CD4-positive, alpha-beta T cell (primary cell): Measurements from ENCODE around the gene WNT8B. TPM values are rescaled to one million over a fixed set of nuclear protein-coding genes. Genes with fewer than 3 reads are reported as not detected.

Source experiments
- ATAC-seq: fragments of 200-7000 bp; cut with Tn5 transposase; one replicate; pipeline ENCODE4 v1.10.0; 2022; ENCODE audit warnings: mild to moderate bottlenecking; ENCODE audit not compliant: poor library complexity
- CTCF ChIA-PET: fragments of 350-600 bp; sonication (Branson Sonifier 250); formaldehyde crosslinking; loops from one replicate; lab custom pipeline; 2021; ENCODE audit warnings: antibody characterized with exemption, inconsistent platforms; lab: Charles Lee
- POLR2A ChIA-PET: fragments of 350-600 bp; sonication (Branson Sonifier 250); formaldehyde crosslinking; loops from one replicate; lab custom pipeline; 2021; ENCODE audit warnings: antibody characterized with exemption, inconsistent platforms; lab: Charles Lee
- DNase-seq, 14 experiments: peaks; one replicate each; pipeline ENCODE4 v3.0.0-alpha.2; 2013 to 2020; ENCODE audit warnings: mixed read lengths in 2 of 14
- H3K27ac ChIP-seq, 2 donors: one replicate each; pipeline versions ENCODE4 v1.5.1 to v1.7.0; 2013; ENCODE audit warnings: low read length in 2 of 2, low read depth in 1 of 2, mild to moderate bottlenecking in 1 of 2
- H3K27me3 ChIP-seq, 2 experiments: 1 replicate in 1 of 2; 2 replicates in 1 of 2; pipeline versions ENCODE4 v1.6.1 to v1.7.0; 2013; ENCODE audit warnings: low read length in 2 of 2, control low read depth in 1 of 2, mild to moderate bottlenecking in 1 of 2, moderate library complexity in 1 of 2; ENCODE audit not compliant: insufficient read depth in 2 of 2, control insufficient read depth in 1 of 2
- H3K36me3 ChIP-seq: one replicate; pipeline ENCODE4 v1.6.1; 2013; ENCODE audit warnings: low read length, control low read depth; ENCODE audit not compliant: insufficient read depth
- H3K4me1 ChIP-seq: one replicate; pipeline ENCODE4 v1.6.1; 2013; ENCODE audit warnings: low read length, control low read depth; ENCODE audit not compliant: insufficient read depth
- H3K4me3 ChIP-seq: one replicate; pipeline ENCODE4 v1.5.1; 2013; ENCODE audit warnings: mild to moderate bottlenecking, low read length, moderate library complexity
- H3K9me3 ChIP-seq, 2 experiments: 1 replicate in 1 of 2; 2 replicates in 1 of 2; pipeline versions ENCODE4 v1.6.1 to v1.7.0; 2013; ENCODE audit warnings: low read length in 2 of 2, mild to moderate bottlenecking in 2 of 2, control low read depth in 1 of 2, moderate library complexity in 1 of 2; ENCODE audit not compliant: control insufficient read depth in 1 of 2, insufficient read depth in 1 of 2
- H3K27ac Mint-ChIP-seq: one replicate; pipeline ENCODE4 v1.8.0; 2020; ENCODE audit warnings: mixed read lengths
- H3K27me3 Mint-ChIP-seq: one replicate; pipeline ENCODE4 v1.8.0; 2021; ENCODE audit warnings: mixed read lengths
- H3K36me3 Mint-ChIP-seq: one replicate; pipeline ENCODE4 v1.8.0; 2021; ENCODE audit warnings: low read depth, mixed read lengths
- H3K4me1 Mint-ChIP-seq: one replicate; pipeline ENCODE4 v1.8.0; 2021; ENCODE audit warnings: low read depth, mixed read lengths
- H3K4me3 Mint-ChIP-seq: one replicate; pipeline ENCODE4 v1.8.0; 2020; ENCODE audit warnings: mild to moderate bottlenecking, mixed read lengths
- H3K9me3 Mint-ChIP-seq: one replicate; pipeline ENCODE4 v1.8.0; 2020; ENCODE audit warnings: mixed read lengths
- CTCF ChIP-seq: fragments of 200-600 bp; IDR thresholded peaks from one replicate; pipeline ENCODE4 v1.8.0; 2022; ENCODE audit warnings: antibody characterized with exemption, mild to moderate bottlenecking
- intact Hi-C, 2 experiments: fragments of 100-400 bp; cut with DNase I in 1 of 2; cut with micrococcal nuclease in 1 of 2; formaldehyde crosslinking; loops; one replicate each; pipeline versions ENCODE4 v1.15.1 to v1.9.0; 2023 to 2025; cut with DNase I, micrococcal nuclease
- total RNA-seq, 174 experiments: library from RNA in 2 of 174; stranded (reverse) in 2 of 174; gene quantifications; one replicate each; pipeline ENCODE4 v1.2.3 and lab custom pipeline; 2021 to 2026

The WNT8B gene
- total RNA-seq, 2 experiments from 2014 or later = not detected

DNA sequence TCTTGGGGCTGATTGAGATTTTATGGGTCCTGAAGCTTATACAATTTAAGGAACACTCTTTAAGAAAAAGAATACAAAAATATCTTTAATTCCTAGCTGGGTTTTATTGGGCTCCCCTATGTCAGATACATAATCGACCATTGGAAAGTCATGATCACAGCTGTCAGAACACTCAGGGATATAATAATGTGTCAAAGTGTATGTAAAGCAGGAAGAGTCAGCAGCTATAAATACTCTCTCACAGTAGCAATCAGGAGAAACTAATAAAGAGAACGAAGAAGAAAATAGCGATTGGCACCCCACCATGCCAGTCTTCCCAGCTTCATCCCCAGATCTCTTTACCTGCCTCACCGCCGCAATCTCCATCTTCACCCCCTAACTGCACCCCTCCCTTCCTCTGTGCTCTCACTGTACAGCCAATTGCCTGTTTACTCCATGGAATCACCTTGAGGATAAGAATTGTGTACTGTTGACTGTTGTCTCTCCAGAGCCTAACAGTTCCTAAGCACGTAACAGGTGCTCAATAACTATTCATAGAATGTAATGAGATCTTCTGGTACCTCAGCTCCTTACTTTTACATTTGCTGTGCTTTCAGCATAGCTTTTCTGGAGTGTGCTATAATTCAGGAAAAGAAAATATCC, 24.0 kb upstream of the WNT8B start:
- Histone ChIP-seq H3K4me1 (peaks cover 2% of the 10 kb centered on the region), H3K9me3 (no peaks in the 10 kb centered on the region), H3K27ac (no peak overlapping the region), H3K36me3 (no peaks in the 10 kb centered on the region), H3K27me3 (no peaks in the 10 kb centered on the region), H3K4me3 (no peak overlapping the region)
- DNase-seq (no peak), ATAC-seq (no peak)
- H3K27ac Mint-ChIP-seq = no peak overlapping the region
- no peaks in the 10 kb centered on the region for H3K4me1 Mint-ChIP-seq
- POLR2A ChIA-PET = interaction anchor here (0.9 kb wide), 1 partner anchor 80 kb away, joined by 4 read pairs; no protein-coding TSS in a partner anchor
- no peak overlapping the region for H3K4me3 Mint-ChIP-seq
- CTCF ChIA-PET = interaction anchor here (1.1 to 2.6 kb wide), 6 partner anchors 9 to 86 kb away, joined by 3 to 10 read pairs (median 4); no protein-coding TSS in a partner anchor
- intact Hi-C loops = loop anchor here in 1 of 2 experiments (5.0 kb wide), 1 partner anchor 39 kb away; no protein-coding TSS in a partner anchor
- TF ChIP-seq CTCF = no peak
- no peaks in the 10 kb centered on the region for H3K36me3 Mint-ChIP-seq
- H3K27me3 Mint-ChIP-seq = peaks cover 3% of the 10 kb centered on the region
- no peaks in the 10 kb centered on the region for H3K9me3 Mint-ChIP-seq

- no peak for ATAC-seq
- intact Hi-C loops = no loop called here
- Histone ChIP-seq H3K4me3 (no peak overlapping the region), H3K27ac (no peak overlapping the region), H3K27me3 (no peaks in the 10 kb centered on the region), H3K9me3 (no peaks in the 10 kb centered on the region), H3K36me3 (no peaks in the 10 kb centered on the region), H3K4me1 (no peaks in the 10 kb centered on the region)
- no peak for TF ChIP-seq CTCF
- ChIA-PET CTCF (no interaction called here), POLR2A (no interaction called here)
- Mint-ChIP-seq H3K36me3 (no peaks in the 10 kb centered on the region), H3K27me3 (no peaks in the 10 kb centered on the region), H3K4me3 (no peak overlapping the region), H3K4me1 (no peaks in the 10 kb centered on the region), H3K9me3 (no peaks in the 10 kb centered on the region), H3K27ac (no peak overlapping the region)
- no peak for DNase-seq
These were observed 20.3 kb upstream of the WNT8B start for GRCh38 chr10:100442548-100442947.

GRCh38 chr10:100446130-100446761, 16.6 kb upstream of the WNT8B start:
- ATAC-seq = no peak
- intact Hi-C loops = no loop called here
- H3K4me1 Mint-ChIP-seq = no peaks in the 10 kb centered on the region
- TF ChIP-seq CTCF = no peak
- Histone ChIP-seq H3K27ac (no peak overlapping the region), H3K36me3 (no peaks in the 10 kb centered on the region), H3K9me3 (no peaks in the 10 kb centered on the region), H3K4me1 (no peaks in the 10 kb centered on the region), H3K4me3 (no peak overlapping the region), H3K27me3 (no peaks in the 10 kb centered on the region)
- no peak overlapping the region for H3K4me3 Mint-ChIP-seq
- ChIA-PET CTCF (interaction anchor here (0.9 to 1.6 kb wide), 2 partner anchors 23 to 72 kb away, joined by 3 read pairs; no protein-coding TSS in a partner anchor), POLR2A (interaction anchor here (1.2 kb wide), 1 partner anchor 78 kb away, joined by 4 read pairs; no protein-coding TSS in a partner anchor)
- no peaks in the 10 kb centered on the region for H3K9me3 Mint-ChIP-seq
- no peak for DNase-seq
- H3K27me3 Mint-ChIP-seq = peaks cover 8% of the 10 kb centered on the region
- H3K36me3 Mint-ChIP-seq = no peaks in the 10 kb centered on the region
- no peak overlapping the region for H3K27ac Mint-ChIP-seq
